ENCODE data around the gene NME4.
"Not testable (repeated sequence)": the region's sequence is repeated elsewhere in the genome, so short reads cannot be mapped to it uniquely, and the experiment has no call there.

The NME4 gene

DNA sequence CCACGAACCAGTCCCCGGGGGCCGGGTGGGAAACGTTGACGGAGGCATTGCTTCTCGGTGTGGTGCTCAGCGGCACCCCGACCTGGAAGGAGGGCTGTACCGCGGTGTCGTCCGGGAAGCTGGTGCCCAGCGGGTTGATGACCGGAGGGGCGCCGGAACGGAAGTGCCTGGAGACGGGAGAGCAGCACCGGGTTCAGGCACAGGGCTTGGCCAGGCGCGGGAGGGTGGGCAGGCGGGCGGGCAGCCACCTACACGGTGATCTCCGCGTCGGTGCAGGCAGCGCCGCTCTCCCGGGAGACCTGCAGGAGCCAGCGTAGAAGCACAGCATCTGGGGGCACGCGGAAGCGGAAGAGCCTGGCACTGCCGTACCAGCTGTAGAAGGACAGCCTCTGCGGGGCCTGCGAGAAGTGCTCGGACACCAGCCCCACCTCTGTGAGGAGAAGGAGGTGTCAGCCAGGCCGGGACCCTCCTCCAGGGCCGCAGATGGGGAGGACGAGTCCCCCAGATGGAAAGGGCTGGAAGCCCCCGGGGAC is 19.5 kb upstream of the NME4 start:
- DNase-seq (ENCODE audit: low read depth): no peak

DNA sequence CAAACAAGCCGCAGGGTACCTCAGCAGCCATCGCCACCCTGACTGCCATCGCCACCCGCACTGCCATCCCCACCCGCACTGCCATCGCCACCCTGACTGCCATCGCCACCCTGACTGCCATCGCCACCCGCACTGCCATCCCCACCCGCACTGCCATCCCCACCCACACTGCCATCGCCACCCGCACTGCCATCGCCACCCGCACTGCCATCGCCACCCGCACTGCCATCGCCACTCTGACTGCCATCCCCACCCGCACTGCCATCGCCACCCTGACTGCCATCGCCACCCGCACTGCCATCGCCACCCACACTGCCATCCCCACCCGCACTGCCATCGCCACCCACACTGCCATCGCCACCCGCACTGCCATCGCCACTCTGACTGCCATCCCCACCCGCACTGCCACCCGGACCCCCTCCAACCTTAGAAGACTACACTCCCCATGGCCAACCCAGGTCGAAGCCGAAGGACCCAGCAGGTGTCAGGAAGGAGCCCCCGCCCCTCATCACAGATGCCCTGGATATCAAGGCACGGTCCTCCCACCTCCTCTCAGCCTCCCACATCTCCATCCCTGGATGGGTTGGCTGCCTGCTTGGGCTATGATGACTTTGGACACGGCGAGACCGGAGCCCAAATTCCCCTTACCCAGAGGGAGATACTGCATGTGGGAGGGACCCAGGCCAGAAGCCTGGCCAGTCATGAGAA is 18.7 kb upstream of the NME4 start:
- DNase-seq (ENCODE audit: low read depth): not testable (repeated sequence)

DNA sequence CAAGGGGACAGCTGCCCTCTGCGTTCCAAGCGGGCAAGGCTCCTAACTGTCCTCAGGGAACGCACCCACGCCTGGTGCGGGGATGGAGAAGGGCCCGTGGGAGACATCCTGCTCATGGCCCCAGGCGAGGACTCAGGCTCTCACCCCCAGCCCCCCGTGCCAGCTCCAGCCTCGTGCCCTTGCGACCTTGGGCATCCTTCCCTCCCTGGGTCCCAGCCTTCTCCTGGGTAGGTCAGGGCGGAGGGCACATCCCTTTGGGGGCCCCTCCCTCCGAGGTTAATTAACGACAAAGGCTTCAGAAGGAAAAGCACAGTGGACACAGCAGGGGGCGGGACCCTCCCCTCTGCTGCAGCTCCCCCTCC is 18.2 kb upstream of the NME4 start:
- no peak for DNase-seq (ENCODE audit: low read depth)

DNA sequence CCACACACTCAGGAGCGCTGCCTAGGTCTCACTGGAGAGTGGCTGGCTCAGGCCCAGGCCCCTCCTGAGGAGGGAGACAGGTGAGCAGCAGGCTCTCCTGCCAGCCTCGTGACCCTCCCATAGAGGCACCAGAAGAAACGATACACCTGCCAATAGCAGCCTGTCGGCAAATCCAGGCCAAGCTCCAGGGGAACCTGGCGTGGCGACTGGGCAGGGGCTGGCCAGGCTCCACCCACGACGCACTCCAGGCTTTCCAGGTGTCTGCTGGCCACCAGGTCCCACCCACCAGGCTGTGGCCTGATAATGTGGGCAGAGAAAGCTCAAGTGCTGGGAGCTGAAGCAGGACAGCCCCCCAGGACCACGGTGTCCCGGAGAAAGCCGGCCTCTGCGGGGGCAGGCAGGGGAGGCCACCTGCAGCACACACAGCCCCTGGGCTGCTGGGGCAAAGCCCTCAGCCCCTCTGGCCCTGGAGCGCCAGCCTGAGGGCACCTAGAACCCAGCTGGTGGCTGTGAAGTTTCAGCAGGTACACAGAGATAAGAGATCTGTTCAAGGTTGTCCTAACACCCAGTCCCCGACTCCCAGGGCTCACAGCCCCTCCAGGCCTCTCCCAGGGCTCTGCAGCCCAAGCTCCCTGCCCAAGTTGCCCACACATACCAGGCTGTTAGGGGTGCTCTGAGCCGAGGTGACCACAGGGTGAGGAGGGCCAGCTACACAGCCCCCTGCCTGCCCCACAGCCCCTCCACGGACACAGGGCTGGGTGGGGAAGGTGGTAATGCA is 17.6 kb upstream of the NME4 start:
- no peak for DNase-seq (ENCODE audit: low read depth)

DNA sequence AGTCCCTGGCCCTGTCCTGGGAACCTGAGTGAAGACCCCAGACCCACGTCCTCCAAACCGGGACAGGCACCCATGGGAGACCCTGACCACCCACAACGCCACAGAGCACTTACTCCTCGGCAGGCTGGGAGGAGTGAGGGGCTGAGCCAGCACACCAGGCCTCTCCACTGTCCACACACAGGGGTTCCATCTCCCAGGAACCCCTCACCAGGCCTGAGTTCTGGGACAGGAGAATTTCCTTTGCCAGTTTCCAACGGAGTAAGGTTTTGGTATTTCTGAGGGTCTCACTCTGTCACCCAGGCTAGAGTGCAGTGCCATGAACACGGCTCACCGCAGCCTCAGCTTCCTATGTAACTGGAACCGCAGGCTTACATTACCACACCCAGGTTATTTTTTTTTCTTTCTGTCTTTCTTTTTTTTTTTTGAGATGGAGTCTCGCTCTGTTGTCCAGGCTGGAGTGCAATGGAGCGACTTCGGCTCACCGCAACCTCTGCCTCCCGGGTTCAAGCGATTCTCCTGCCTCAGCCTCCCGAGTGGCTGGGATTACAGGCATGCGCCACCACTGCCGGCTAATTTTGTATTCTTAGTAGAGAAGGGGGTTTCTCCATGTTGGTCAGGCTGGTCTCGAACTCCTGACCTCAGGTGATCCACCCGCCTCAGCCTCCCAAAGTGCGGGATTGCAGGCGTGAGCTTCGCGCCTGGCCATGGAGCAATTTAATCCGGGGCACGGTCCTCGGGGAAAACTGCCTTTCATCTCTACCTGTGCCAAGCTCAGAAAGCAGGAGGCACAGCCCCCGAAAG is 16.8 kb upstream of the NME4 start:
- no peak for DNase-seq (ENCODE audit: low read depth)

DNA sequence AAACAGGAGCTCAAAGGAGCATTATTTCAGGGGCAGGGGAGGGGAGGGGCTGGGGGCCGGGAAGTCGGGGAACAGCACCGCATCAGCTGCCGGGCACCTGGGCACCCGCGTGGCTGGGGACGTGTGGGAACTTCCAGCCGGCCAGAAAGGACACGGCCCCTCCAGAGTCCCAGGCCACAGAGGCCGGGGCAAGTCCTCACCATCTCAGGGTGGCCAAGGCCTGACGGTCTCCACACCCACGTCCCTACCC is 16.3 kb upstream of the NME4 start:
- DNase-seq (ENCODE audit: low read depth): no peak

DNA sequence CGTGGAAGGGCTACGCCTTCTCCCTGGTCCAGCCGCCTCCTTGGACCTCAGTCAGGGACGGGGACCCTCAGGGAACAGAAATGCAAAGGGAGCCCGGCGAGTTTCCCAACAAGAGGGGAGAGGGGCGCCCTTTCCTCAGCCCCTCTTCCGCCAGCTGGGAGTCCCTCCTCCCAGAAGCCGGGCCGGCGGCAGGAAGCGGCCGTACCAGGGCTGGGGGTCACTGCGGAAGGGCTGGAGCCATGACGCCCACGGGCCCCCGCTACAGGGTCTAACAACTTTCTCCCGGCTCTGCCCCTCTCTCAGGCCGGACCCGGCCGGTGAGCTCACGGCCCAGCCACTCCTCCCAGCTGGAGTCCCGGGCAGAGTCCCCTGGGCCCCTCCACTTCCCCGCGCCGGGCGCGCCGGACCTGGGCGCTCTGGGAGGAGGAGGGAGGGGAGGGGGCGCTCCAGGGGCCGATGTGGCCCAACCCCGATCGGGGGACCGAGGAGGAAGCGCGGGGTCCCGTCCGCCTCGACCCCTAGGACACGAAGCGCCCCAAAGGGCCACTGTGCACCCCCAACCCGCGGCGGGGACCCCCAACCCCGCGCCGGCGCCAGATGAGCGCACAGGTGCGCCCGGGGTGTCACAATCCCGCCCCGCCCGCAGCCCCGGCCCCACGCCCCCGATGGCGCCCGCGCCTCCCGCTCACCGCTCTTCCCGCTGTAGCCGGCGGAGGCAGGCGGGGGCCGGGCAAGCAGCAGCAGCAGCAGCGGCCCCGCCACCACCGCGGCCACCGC is 15.8 kb upstream of the NME4 start:
- no peak for DNase-seq (ENCODE audit: low read depth)

DNA sequence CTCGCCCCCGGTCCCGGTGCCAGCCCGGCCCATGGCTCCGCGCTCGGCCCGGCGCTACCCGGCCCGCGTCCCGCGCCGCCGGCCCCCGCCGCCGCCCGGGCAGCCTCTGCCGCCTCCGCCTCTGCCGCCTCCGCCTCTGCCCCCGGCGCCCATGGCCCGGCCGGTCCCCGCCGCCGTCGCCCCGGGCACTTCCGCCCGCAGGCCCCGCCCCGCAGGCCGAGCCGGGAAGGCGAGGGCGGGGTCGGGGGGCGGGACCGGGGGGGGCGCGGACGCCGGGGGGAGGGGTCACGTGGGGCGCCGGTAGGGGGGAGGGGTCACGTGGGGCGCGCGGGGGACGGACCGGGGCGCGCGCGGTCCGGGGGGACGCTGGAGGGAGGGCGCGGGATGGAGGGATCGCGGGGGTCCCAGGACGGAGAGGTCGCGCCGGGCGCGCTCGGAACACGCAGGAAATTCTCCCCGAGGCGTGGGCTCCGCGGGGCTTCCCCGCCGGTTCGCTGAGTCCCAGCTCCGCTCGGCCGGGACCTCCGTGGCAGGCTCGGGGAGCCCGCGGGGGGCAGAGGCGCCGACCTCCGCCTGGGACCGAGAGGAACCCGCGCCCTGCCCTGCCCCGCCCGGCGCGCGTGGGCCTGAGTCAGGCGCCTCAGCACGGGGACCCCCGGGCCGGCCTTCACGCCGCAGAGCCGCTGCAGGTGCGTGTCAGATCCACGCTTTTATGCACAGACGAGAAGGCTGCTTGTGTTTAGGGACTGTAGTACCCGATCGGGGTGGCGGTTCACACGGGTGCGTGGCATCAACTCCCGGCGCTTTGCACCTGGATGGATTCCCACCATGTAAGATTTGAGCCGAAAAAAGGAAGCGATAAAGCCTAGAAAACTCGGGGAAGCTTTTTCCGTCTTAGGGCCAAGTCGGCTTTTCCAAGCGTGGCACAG is 14.9 kb upstream of the NME4 start, which contains the start of gene PGAP6:
TSS of gene PGAP6 (minus strand) at position 190 of the 929 bp plus-strand sequence. CDS start at position 33, 157 bp downstream.
- peak; percentile 57 for DNase-seq (ENCODE audit: low read depth)

DNA sequence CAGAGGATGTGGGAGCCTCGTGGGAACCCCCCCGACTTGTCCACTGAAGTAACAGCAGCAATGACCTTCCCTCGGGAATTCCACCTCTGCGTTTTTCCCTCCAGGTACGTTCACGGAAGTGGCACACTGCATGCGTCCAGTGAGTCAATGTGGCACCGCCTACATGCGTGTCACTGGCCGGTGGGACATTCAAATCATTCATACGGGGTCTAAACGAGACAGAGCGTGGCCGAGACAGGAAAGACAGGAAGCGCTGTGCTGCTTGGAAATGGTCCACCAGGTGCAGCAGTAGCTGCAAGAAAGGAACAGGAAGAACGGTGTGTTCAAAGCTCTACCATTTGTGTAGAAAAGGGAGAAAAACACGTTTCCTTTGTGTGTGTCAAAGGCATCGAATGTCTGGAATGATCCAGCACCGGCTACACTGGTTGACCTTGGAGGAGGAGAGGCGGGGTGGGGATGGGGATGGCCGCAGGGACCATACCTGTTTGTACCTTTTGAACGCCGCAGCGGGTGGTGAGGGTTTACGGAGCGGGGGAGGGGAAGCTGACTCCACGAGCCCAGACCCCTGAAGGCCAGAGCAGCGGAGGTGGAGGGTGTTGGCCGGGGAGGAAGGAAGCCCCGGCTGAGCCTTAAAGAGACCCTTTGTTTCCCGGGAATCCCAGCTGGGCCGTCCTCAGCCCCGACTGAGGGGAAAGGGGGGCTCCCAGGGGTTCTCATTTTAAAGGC is 13.5 kb upstream of the NME4 start:
- peak; percentile 22 for DNase-seq (ENCODE audit: low read depth)

DNA sequence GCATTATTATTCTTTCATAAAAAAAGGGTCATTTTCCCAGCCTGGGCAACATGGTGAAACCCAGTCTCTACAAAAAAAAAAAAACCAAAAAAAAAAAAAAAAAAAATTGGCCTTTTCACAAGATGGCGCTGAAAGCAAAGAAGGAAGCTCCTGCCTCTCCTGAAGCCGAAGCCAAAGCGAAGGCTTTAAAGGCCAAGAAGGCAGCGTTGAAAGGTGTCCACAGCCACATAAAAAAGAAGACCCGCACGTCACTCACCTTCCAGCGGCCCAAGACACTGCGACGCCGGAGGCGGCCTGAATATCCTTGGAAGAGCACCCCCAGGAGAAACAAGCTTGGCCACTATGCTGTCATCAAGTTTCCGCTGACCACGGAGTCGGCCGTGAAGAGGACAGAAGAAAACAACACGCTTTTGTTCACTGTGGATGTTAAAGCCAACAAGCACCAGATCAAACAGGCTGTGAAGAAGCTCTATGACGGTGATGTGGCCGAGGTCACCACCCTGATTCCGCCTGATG is 10.3 kb upstream of the NME4 start:
- DNase-seq (ENCODE audit: low read depth): no peak

DNA sequence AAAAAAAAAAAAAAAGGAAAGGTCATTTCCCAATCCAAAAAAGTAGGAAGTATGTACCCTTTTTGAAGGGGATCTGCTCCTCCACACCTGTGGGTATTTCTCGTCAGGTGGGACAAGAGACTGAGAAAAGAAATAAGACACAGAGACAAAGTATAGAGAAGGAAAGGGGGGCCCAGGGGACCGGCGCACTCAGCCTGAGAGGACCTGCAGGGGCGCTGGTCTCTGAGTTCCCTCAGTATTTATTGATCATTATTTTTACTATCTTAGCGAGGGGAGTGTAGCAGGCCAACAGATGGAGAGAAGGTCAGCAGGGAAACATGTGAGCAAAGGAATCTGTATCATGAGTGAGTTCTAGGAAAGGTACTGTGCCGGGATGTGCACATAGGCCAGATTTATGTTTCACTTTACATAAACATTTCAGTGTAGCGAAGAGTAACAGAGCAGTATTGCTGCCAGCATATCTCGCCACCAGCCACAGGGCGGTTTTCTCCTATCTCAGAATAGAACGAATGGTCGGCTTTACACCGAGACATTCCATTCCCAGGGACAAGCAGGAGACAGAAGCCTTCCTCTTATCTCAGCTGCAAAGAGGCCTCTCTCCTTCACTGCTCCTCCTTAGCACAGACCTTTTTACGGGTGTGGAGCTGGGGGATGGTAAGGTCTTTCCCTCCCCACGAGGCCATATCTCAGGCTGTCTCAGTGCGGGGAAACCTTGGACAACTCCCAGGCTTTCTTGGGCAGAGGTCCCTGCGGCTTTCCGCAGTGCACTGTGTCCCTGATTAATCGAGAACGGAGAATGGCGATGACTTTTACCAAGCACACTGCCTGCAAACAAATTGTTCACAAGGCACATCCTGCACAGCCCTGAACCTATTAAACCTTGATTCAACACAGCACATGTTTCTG is 9.0 kb upstream of the NME4 start:
- DNase-seq (ENCODE audit: low read depth): not testable (repeated sequence)

DNA sequence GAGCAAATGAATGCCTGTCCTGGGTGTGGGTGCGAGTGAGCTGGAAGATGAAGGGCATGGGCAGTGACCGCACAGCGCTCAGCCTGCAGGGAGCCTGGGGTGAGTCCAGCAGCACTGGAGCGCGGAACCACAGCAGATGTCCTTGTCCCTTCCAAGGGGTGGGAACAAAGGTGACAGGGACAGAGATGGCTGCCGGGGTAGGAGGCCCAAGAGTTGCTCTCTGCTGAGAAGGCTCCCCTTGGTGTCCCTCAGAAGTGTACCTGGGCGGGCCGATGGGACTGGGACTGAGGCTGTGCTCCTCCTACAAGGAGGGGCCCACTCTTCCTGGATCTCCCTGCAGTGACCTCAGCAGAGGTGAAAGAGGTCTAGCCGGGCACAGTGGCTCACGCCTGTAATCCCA is 7.6 kb upstream of the NME4 start:
- DNase-seq (ENCODE audit: low read depth): no peak

DNA sequence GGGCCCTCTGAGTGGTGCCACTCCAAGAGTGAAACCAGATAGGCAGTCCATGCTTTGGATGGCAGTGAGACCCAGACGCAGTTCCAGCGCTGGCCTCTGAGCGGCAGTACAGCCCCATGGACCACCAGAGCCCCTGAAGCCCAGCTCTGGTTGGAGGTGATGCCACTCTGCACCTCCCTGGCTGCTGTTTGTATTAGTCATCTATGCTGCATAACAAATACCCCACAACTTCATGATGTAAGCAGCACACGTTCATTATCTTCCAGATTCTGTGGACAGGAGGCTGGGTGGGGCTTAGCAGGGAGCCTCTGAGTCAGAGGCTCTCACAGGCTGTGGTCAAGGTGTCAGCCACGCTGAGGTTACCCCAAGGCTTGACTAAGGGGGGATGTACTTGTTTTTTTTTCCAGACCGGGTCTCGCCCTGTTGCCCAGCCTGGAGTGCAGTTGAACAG is 5.1 kb upstream of the NME4 start:
- DNase-seq (ENCODE audit: low read depth): peak; percentile 55

DNA sequence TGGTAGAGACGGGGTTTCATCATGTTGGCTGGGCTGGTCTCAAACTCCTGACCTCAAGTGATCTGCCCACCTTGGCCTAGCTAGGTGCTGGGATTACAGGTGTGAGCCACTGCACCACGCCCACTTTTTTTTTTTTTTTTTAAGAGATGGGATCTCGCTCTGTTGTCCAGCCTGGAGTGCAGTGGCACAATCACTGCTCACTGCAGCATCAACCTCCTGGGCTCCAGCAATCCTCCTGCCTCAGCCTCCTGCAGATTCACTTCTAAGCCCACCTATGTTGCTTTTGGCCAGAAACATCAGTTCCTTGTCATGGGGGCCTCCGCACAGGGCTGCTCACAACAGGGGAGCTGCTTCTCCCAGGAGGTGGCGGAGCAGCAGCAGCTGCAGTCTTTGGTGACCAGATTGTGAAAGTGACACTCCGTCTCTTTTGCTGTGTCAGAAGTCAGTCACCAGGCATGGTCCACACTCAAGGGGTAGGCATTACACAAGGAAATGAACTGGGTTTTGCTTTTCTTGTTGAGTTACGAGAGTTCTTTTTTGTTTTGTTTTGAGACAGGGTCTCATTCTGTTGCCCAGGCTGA is 4.5 kb upstream of the NME4 start:
- no peak for DNase-seq (ENCODE audit: low read depth)

DNA sequence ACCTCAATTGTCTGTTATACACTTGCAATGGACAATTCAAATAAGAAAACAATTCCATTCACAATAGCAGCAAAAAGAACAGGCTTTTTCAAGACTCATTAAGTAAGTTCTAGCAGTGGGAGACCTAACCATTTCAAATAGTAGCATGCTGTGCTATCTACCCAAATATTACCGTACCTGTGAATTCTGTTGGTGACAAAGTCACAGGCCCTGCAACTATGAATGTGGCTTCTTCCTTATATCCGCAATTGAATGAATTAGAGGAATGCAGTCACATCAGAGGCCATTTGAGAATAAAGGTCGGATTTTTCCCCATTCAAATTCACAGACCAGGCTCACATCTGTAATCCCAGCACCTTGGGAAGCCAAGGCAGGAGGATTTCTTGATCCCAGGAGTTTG is 800 bp upstream of the NME4 start:
- DNase-seq (ENCODE audit: low read depth): no peak

DNA sequence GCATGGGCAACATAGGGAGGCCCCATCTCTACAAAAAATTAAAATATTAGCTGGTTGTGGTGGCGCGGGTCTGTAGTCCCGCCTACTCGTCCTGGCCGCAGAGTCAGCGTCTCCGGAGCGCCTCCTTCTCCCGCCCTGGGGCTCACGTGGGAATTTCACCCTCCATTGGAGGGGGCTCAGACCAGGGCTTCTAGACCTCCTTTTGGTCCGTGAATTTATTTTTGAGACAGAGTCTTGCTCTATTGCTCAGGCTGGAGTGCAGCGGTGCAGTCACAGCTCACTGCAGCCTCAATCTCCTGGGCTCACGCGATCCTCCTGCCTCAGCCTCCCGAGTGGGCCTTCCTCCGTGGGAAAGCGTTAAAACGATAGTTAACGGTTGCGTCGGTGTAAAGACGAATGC is 394 bp upstream of the NME4 start:
- no peak for DNase-seq (ENCODE audit: low read depth)

DNA sequence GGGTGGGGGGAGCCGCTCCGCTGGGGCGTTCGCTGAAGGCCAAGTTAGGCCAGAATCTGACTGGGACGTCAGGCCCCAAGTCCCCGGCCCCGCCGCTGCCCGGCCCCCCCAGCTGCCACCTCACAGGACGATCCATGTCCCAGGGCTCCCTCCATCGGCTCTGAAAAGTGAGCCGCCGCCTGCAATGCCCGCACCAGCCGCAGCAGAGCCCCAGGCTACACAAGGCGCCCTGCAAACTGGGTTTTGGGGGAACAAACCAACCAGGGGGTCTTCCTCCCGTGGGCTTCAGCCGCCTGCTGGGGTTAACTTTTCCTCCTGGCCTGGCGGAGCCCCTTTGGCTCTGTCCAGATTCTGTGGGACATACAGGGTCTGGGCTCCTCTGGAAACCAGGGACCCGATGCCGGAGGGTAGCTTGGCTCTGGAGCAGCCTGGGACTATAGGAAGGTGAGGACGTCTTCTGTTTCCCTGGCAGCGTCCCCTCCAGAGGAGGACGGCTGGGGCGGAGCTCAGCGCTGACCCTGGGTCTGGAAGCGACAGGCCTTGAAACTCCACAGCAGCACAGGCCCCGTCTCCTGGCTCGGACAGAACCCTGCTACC is 835 bp downstream of the NME4 start:
- no peak for DNase-seq (ENCODE audit: low read depth)
